Measurements from ENCODE around the gene CMTM7. TPM values are rescaled to one million over a fixed set of nuclear protein-coding genes. Genes with fewer than 3 reads are reported as not detected.

The CMTM7 gene
- total and polyA plus RNA-seq, 2 of the 13 experiments (the other 11 are each of a cell fraction or from before 2014, with no cell fraction given) = 20.9 to 21.4 TPM

DNA sequence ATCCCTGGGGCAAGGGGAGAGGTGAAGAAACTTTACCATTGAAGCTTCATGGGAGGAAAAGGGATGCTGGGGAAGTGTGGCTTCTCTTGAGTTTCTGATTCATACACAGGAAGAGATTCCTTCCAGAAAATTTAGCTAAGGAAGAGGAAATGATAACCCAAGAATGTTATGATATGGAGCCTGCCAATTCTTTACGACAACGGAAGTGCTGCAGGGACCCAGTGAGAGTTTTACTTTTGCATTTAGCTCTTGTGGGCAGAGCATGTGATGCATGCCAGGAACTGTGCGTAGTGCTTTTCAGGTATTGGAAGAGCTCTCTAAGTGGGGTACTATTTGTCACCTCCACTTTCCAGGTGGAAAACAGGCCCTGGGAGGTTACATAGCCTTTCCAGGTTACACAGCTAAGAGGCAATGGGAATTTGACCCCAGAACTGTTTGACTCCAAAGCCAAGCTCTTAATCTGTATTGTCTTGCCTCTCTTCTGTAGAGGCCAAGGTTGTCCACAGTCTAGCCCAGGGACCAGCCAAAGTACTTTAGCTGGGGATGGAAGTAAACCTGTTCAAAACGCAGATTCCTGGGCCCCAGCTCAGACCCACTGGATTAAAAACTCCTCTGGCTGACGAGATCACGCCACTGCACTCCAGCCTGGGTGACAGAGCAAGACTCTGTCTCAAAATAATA is 23.0 kb downstream of the CMTM7 start:
- WGBS (ENCODE audit: low lambda C conversion rate) = 97% methylated on average over 6 of the region's 6 CpGs
- no peak for TF ChIP-seq EHMT2 (IDR thresholded peaks at IDR 0.05; ENCODE audit: borderline replicate concordance, low read depth, low read length)
- no peak for TF ChIP-seq PRPF4 (IDR thresholded peaks at IDR 0.05; ENCODE audit: low read depth, low read length, poor library complexity, severe bottlenecking)
- TF ChIP-seq SRSF1 (optimal IDR thresholded peaks at IDR 0.05; ENCODE audit: low read depth, low read length) = no peak
- TF ChIP-seq, protein P1, sequence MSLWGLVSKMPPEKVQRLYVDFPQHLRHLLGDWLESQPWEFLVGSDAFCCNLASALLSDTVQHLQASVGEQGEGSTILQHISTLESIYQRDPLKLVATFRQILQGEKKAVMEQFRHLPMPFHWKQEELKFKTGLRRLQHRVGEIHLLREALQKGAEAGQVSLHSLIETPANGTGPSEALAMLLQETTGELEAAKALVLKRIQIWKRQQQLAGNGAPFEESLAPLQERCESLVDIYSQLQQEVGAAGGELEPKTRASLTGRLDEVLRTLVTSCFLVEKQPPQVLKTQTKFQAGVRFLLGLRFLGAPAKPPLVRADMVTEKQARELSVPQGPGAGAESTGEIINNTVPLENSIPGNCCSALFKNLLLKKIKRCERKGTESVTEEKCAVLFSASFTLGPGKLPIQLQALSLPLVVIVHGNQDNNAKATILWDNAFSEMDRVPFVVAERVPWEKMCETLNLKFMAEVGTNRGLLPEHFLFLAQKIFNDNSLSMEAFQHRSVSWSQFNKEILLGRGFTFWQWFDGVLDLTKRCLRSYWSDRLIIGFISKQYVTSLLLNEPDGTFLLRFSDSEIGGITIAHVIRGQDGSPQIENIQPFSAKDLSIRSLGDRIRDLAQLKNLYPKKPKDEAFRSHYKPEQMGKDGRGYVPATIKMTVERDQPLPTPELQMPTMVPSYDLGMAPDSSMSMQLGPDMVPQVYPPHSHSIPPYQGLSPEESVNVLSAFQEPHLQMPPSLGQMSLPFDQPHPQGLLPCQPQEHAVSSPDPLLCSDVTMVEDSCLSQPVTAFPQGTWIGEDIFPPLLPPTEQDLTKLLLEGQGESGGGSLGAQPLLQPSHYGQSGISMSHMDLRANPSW (CRISPR knock-in tag; IDR thresholded peaks at IDR 0.05; ENCODE audit: borderline replicate concordance) = no peak
- no peak for TF ChIP-seq CSRNP1 (CRISPR knock-in tag; IDR thresholded peaks at IDR 0.05)
- no peak for TF ChIP-seq ZNF362 (CRISPR knock-in tag; IDR thresholded peaks at IDR 0.05; ENCODE audit: borderline replicate concordance)
- H3K79me2 ChIP-seq (ENCODE audit: insufficient read depth, low read length) = peaks cover 28% of the 10 kb centered on the region
- FAIRE-seq (no peak), ATAC-seq (no peak), DNase-seq (ENCODE audit: low spot score) (no peak)
- no peak overlapping the region for H3K9ac ChIP-seq (ENCODE audit: insufficient read depth, low read depth, low read length)
- no peak overlapping the region for H2AFZ ChIP-seq (ENCODE audit: low read length)
- no peaks in the 10 kb centered on the region for H4K20me1 ChIP-seq (ENCODE audit: insufficient read depth, low read length)
- no peak overlapping the region for H3K4me2 ChIP-seq (ENCODE audit: low read depth, low read length)
- ChIA-PET CTCF (ENCODE audit: low intra/inter-chr PET ratio, low total read pairs) (no interaction called here), POLR2A (no interaction called here)
- in situ Hi-C loops (cut with HindIII; ENCODE audit: extremely low pct_ligation_motif_present, low pct_unique_long_range_greater_than_20kb) (no loop called here), intact Hi-C loops (cut with micrococcal nuclease; ENCODE audit: unreplicated experiment) (no loop called here)
- no TSS peak for BruUV-seq (replicated peaks)
- no peaks in the 10 kb centered on the region for H3K36me3 ChIP-seq (replicated peaks in 1 of 2; ENCODE audit: control insufficient read depth in 1 of 2, insufficient read depth in 2 of 2, low read length in 2 of 2)
- peaks cover 5% of the 10 kb centered on the region for H3K4me1 ChIP-seq (ENCODE audit: insufficient read depth, low read length)
- no peak overlapping the region for H3K4me3 ChIP-seq (replicated peaks in 1 of 3; ENCODE audit: insufficient read depth in 1 of 3, low read depth in 2 of 3, low read length in 3 of 3)
- H3K27ac ChIP-seq (ENCODE audit: extremely low read length, insufficient read depth, low read length) = no peak overlapping the region
- no peaks in the 10 kb centered on the region for H3K27me3 ChIP-seq (ENCODE audit: control insufficient read depth in 1 of 2, insufficient read depth in 2 of 2, low read length in 2 of 2)
- H3K9me3 ChIP-seq (ENCODE audit: low read length) = peaks cover 9% of the 10 kb centered on the region
